Osteoblast (primary cell): ENCODE measurements around the gene SCART1. TPM values are rescaled to one million over a fixed set of nuclear protein-coding genes. Genes with fewer than 3 reads are reported as not detected.

ENCODE experiments used
- DNase-seq: peaks from one replicate; pipeline ENCODE4 v3.0.0; 2011; ENCODE audit warnings: low spot score, mixed read lengths; ENCODE audit not compliant: insufficient read length; ENCODE audit errors: missing footprints
- H2AFZ ChIP-seq: 2 replicates; pipeline ENCODE4 v1.6.0; 2011; ENCODE audit warnings: mild to moderate bottlenecking, low read length
- H3K27ac ChIP-seq: 2 replicates; pipeline ENCODE4 v1.5.1; 2011; ENCODE audit warnings: mild to moderate bottlenecking, low read depth, low read length, moderate library complexity
- H3K27me3 ChIP-seq: 2 replicates; pipeline ENCODE4 v1.6.0; 2012; ENCODE audit warnings: mild to moderate bottlenecking, control low read depth, inconsistent platforms, low read length, moderate library complexity; ENCODE audit not compliant: insufficient read depth
- H3K36me3 ChIP-seq: 2 replicates; pipeline ENCODE4 v1.5.1; 2011; ENCODE audit warnings: mild to moderate bottlenecking, low read length, control low read depth, moderate library complexity; ENCODE audit not compliant: insufficient read depth
- H3K4me1 ChIP-seq: 2 replicates; pipeline ENCODE4 v1.5.1; 2011; ENCODE audit warnings: mild to moderate bottlenecking, low read length, control low read depth, moderate library complexity; ENCODE audit not compliant: insufficient read depth
- H3K4me2 ChIP-seq: 2 replicates; pipeline ENCODE4 v1.6.0; 2011; ENCODE audit warnings: mild to moderate bottlenecking, low read length; ENCODE audit not compliant: insufficient read depth
- H3K4me3 ChIP-seq: fragments of 200-600 bp; sonication (generic); 3 replicates; pipeline ENCODE4 v1.5.1; 2012; ENCODE audit warnings: mild to moderate bottlenecking, low read length, inconsistent platforms; ENCODE audit not compliant: insufficient read depth
- H3K79me2 ChIP-seq: 2 replicates; pipeline ENCODE4 v1.6.0; 2012; ENCODE audit warnings: mild to moderate bottlenecking, low read length, control low read depth, inconsistent platforms; ENCODE audit not compliant: insufficient read depth
- H3K9me3 ChIP-seq: 2 replicates; pipeline ENCODE4 v1.5.1; 2011; ENCODE audit warnings: low read depth, low read length, control low read depth
- H4K20me1 ChIP-seq: 2 replicates; pipeline ENCODE4 v1.6.0; 2012; ENCODE audit warnings: mild to moderate bottlenecking, low read length, control low read depth; ENCODE audit not compliant: insufficient read depth
- CTCF ChIP-seq: IDR thresholded peaks from 2 replicates; pipeline ENCODE4 v1.5.1; 2011; ENCODE audit warnings: mild to moderate bottlenecking, low read depth, low read length, moderate library complexity; ENCODE audit errors: extremely low read depth
- total RNA-seq: library from RNA; depleted of rRNA; stranded (reverse); fragments of >200 nt; gene quantifications from 2 replicates; pipeline ENCODE4 v1.2.3, GENCODE V29; 2012

The SCART1 gene
- total RNA-seq, 1 donor, result 5.1 TPM

DNA sequence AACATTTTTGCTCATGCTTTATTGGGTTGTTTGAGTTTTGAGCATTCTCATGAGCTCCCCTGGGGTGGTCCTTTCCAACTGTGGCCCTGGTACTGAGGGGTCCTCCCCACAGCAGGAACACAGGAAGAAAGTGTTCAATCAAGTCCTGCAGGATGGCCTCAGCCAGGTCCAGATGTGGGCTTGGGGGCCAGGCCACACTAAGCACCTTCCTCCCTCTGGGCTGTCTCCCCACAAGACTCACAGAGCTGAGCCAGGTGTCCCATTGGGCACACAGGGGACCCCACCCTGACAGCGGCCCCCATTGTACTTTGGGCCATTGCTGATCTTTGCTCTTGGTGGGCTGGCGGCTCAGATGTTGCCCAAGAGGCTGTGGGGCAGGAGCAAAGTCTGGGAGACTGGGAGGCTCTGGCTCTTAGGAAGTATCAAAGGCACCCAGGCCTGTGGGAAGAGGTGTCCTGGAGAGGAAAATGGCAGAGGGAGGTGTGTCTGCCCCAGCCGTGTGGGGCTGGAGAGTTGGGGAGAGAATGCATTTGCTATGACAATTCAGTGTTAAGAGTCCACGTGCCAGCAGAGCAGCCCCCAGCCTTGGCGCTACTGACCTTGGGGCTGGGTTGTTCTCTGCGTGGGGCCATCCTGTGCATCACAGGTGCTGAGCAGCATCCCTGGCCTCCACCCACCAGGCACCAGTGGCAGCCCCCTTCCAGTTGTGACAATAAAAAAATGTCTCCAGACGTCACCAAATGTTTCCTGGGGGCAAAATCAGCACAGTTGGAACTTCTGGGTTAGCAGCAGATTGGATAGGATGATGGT, 17.8 kb downstream of the SCART1 start:
- no peak overlapping the region for H2AFZ ChIP-seq
- H3K27ac ChIP-seq, result no peak overlapping the region
- H4K20me1 ChIP-seq, result no peaks in the 10 kb centered on the region
- no peak for TF ChIP-seq CTCF
- H3K9me3 ChIP-seq, result no peaks in the 10 kb centered on the region
- H3K4me1 ChIP-seq, result no peaks in the 10 kb centered on the region
- DNase-seq, result peak; percentile 22
- H3K4me3 ChIP-seq, result no peak overlapping the region
- no peaks in the 10 kb centered on the region for H3K79me2 ChIP-seq
- no peak overlapping the region for H3K4me2 ChIP-seq
- H3K27me3 ChIP-seq, result no peaks in the 10 kb centered on the region
- no peaks in the 10 kb centered on the region for H3K36me3 ChIP-seq

DNA sequence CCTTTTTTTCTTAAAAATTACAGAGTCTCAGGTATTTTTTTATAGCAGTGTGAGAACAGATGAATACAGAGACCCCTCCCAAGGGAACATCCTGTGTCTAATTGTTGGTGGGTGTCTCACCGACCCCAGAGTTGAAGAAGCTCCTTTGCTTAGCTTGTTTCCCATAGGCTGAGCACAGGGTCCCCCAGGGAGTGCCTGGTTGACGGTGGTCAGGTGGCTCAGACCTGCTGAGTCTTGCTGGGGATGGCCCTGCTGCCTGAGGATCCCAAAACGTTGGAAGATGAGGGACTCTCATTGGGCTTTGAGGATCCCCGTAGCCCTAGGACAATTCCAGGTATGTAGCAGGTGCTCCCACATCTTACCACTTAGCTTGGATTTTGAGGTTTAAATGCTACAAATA, 19.5 kb downstream of the SCART1 start:
- H3K4me3 ChIP-seq, result no peak overlapping the region
- no peak overlapping the region for H2AFZ ChIP-seq
- TF ChIP-seq CTCF, result no peak
- H3K36me3 ChIP-seq, result no peaks in the 10 kb centered on the region
- H3K27ac ChIP-seq, result no peak overlapping the region
- H4K20me1 ChIP-seq, result no peaks in the 10 kb centered on the region
- H3K9me3 ChIP-seq, result no peaks in the 10 kb centered on the region
- no peaks in the 10 kb centered on the region for H3K79me2 ChIP-seq
- no peak for DNase-seq
- H3K27me3 ChIP-seq, result no peaks in the 10 kb centered on the region
- no peak overlapping the region for H3K4me2 ChIP-seq
- H3K4me1 ChIP-seq, result no peaks in the 10 kb centered on the region

- no peak overlapping the region for H3K4me2 ChIP-seq
- H3K9me3 ChIP-seq, result no peaks in the 10 kb centered on the region
- no peaks in the 10 kb centered on the region for H3K36me3 ChIP-seq
- H3K79me2 ChIP-seq, result no peaks in the 10 kb centered on the region
- no peak overlapping the region for H3K4me3 ChIP-seq
- no peaks in the 10 kb centered on the region for H4K20me1 ChIP-seq
- no peak for TF ChIP-seq CTCF
- no peaks in the 10 kb centered on the region for H3K27me3 ChIP-seq
- peak; percentile 45 for DNase-seq
- H3K4me1 ChIP-seq, result no peaks in the 10 kb centered on the region
- H3K27ac ChIP-seq, result no peak overlapping the region
- H2AFZ ChIP-seq, result no peak overlapping the region
Measured at GRCh38 chr10:133474027-133474426, 20.3 kb downstream of the SCART1 start.

DNA sequence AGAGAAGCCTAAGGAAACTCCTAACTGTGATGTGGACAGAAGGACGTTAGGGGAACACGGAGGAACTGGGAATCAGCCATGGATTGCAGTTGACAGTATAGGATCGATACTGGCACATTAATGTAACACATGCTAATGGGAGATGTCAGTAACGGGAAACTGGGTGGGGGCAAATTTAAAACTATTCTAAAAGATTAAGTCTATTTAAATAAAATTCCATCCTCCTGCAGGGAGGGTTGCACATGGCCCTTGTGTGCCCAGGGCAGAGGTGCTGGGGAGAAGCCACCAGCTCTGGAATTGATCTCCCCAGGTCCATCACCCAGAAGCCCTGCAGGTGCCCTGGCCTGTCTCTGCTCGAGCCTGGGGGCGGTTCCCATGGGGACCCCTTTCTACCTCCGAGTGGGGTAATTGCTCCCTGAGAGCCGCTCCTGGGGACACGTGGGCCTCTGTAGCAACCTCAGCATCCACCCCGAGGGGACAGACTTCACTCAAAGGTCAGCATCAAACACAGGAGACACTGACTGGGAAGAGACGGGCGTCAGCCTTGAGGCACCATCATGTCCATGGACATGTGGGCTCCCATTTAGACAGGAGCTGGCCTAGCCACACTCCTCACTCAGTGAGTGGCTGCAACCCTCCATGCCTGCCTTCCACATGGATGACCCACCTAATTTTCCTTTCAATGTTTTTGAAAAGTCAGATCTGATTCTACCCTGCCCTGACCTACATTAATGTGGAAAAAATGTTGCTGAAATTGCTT, 21.1 kb downstream of the SCART1 start:
- no peaks in the 10 kb centered on the region for H3K36me3 ChIP-seq
- H4K20me1 ChIP-seq, result no peaks in the 10 kb centered on the region
- peak; percentile 53 for DNase-seq
- no peaks in the 10 kb centered on the region for H3K9me3 ChIP-seq
- H3K4me2 ChIP-seq, result no peak overlapping the region
- H3K79me2 ChIP-seq, result no peaks in the 10 kb centered on the region
- H3K27ac ChIP-seq, result no peak overlapping the region
- TF ChIP-seq CTCF, result no peak
- no peak overlapping the region for H2AFZ ChIP-seq
- H3K4me1 ChIP-seq, result no peaks in the 10 kb centered on the region
- no peak overlapping the region for H3K4me3 ChIP-seq
- no peaks in the 10 kb centered on the region for H3K27me3 ChIP-seq
